Stimulated activated CD4-positive, alpha-beta T cell treated with anti-CD3 and anti-CD28 coated beads, Interleukin-2, amount 100 ng/mL, for 4 hours (primary cell): Measurements from ENCODE around the gene PYY.
"Not testable (repeated sequence)": the region's sequence is repeated elsewhere in the genome, so short reads cannot be mapped to it uniquely, and the experiment has no call there.

Experiments
- DNase-seq: peaks from one replicate; pipeline ENCODE4 v3.0.0-alpha.2; 2020; ENCODE audit warnings: low read depth

Gene PYY

GRCh38 chr17:43953746-43954145 is at the start of gene PYY:
TSS of gene PYY (minus strand) at chr17:43953940. CDS start at chr17:43953483, 457 bp downstream.
- DNase-seq = no peak

- no peak for DNase-seq
Measured at GRCh38 chr17:44002141-44002848, 48.6 kb upstream of the PYY start.

DNA sequence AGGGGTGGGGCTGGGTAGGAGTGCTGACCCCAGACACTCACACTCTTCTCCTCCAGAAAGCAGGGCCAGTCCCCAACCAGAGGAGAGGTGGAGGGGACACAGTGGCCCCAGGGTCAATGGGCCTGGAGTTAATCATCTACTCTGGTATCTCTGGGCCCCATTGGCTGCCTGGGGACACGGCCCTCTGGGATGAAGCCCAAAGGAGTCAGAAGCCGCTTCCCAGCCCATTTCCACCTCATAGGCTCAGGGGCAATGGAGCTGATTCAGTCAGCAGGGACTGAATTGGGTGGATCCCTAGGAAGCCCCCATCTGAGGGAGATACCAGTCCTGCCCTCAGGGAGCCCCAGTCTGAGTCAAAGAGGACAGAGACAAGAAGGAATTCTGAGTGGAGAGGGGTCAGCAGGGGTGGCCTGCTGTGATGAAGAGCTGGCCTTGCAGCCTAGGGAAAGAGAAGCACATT is 47.8 kb upstream of the PYY start:
- DNase-seq = no peak

DNA sequence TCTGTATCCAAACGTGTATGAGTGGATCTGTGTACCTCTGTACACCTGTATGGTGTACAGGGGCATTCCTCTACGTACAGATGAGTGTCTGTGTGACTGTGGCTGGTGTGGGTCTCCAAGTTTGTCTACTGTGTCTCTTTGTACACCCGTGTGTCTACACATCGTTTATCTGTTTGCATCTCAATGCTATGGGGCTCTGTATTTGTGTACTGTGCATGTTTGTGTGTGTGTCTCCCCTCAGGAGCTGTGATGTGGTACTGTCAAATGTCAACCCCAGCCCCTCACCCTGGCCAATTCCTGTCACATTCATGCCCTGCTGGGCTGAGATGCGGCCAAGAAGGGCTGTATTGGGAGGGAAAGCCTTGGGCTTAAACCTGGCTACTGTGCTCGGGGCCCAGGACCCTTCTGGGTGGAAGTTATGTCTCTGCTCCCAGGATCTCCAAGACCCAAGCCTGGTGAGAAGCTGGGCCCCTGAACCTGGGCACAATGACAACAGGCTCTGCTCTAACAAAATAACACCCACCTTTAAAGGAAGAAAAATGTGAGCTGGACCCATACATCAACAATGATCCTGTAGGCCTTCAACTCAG is 47.2 kb upstream of the PYY start:
- no peak for DNase-seq

DNA sequence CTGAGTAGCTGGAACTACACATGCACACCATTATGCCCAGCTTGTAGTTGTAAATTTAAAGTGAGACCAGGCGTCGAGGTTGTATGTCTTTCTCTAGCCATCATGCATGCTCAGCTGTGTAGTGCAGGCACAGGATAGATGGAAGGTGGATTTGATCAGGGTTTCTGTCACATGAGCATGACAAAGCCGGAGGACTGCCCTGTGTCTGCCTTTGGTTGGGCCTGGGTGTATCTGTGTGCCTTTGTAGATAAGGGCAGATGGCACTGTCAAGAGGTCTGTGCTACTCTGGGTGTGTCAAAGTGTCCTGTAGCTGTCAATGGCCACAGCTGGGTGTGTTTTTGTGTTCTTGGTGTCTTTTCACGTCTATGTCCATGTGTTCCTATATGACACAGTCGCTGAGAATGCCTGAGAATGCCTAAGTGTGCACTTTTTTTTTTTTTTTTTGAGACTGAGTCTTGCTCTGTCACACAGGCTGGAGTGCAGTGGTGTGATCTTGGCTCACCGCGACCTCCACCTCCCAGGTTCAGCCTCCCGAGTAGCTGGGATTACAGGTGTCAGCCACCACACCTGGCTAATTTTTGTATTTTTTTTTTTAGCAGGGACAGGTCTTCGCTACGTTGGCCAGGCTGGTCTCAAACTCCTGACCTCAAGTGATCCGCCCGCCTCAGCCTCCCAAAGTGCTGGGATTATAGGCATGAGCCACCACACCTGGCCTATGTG is 46.6 kb upstream of the PYY start:
- DNase-seq = no peak

DNA sequence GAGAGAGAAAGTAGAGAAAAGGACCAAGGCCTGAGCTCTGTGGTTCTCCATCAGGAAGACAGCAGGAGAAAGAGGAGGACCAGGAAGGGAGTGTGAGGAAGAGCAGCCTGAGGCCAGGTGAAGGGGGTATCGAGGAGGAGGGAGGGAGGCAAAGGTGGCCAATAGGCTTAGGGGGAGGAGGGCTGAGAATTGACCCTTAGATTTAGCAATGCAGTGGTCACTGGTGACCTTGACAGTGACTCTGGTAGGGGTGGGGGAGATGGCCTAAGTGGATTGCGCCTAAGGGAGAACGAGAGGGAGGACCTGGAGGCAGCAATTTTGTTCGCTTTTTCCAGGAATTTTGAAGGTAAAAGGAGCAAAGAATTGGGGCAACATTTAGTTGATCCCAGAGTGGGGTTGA is 45.3 kb upstream of the PYY start:
- DNase-seq = no peak

- DNase-seq = no peak
Measured at GRCh38 chr17:43998552-43998951, 44.8 kb upstream of the PYY start.

DNA sequence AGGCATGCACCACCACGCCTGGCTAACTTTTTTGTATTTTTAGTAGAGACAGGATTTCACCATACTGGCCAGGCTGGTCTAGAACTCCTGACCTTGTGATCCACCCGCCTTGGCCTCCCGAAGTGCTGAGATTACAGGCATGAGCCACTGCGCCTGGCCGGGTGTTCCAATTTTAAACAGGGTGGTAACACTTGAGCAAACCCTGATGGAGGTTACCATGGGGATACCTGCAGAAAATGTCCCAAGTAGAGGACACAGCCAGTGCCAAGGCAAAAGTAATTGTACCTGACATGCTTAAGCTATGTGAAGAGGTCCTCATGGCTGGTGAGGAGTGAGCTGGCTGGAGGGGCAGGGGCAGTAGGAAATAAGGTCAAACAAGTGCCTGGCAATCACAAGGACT is 43.4 kb upstream of the PYY start:
- not testable (repeated sequence) for DNase-seq

DNA sequence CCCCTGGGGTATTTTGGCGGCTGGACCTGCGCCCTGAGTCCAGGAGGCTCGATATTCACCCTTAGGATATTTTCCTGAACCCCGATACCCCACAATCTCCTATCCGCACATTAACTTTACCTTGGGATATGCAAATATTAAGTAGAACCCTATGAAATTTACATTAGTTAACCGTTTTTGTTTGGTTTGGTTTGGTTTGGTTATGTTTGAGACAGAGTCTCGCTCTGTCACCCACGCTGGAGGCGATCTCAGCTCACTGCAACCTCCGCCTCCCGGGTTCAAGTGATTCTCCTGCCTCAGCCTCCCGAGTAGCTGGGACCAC is 41.4 kb upstream of the PYY start:
- DNase-seq = no peak

- peak; percentile 38 for DNase-seq
Measured at GRCh38 chr17:43994272-43995149, 40.8 kb upstream of the PYY start.

DNA sequence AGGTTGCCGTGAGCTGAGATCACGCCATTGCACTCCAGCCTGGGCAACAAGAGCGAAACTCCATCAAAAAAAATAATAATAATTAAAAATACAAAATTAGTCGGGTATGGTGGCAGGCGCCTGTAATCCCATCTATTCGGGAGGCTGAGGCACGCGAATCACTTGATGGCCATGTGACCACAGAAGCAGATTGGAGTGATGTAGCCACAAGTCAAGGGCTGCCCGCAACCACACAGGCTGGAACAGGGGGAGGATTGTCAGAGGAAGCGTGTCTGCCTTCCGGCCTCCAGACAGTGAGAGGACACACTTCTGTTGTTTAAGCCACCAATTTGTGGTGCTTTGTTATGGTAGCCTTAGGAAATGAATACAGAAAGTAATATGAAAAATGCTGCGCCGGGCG is 38.9 kb upstream of the PYY start:
- DNase-seq = no peak

GRCh38 chr17:43988301-43988700 is 34.6 kb upstream of the PYY start:
- no peak for DNase-seq

- no peak for DNase-seq
Measured at GRCh38 chr17:43987131-43988021, 33.6 kb upstream of the PYY start.

DNA sequence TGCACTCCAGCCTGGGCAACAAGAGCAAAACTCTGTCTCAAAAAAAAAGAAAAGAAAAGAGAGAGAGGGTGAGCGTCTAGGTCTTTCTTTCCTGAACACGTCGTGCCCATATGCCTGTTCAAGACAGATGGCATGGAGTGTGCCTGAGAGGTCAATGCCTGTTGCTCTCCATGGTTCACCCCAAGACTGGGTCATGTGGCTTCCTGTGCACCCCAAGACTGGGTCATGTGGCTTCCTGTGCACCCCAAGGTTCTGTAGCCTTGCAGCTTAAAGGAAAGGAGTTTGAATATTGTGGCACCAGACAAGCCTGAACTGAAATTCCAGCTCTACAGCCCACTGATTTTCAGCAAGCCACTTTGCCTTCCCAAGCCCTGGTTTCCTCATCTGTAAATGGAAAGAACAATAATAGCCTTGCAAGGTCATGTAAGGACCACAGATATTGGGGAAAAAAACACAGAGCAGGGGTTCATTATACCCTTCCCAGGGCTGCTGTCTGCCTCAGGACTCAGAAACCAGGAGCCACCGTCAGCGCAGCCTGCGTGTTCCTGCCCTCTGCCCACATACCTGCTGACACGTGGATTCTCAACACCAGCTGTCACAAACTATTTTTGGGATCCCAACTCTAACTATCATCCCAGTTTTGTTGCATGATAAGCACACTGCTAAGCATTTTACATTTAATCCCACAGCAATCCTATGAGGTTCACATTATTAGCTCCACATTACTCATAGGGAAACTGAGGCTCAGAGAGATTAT is 32.7 kb upstream of the PYY start:
- DNase-seq = no peak

DNA sequence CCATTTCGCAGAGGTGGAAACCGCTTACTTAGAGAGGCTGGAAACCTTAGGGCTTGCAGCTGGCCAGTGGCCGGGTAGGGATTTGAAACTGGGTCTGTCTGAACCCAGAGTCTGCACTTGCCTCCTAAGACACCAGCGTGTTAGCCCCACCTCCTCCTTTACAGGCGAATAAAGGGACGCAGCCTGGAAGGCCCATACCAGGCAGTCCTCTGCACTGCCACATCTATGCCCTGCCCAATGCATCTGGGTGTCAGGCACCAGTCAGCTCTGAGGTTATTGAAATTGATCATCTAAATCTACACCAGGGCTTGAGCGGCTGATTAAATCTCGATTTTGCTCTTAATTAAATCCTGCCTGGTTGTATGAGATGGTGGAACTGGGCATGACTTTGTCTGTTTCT is 30.8 kb upstream of the PYY start:
- no peak for DNase-seq

- no peak for DNase-seq
Measured at GRCh38 chr17:43983515-43984411, 30.0 kb upstream of the PYY start.

DNA sequence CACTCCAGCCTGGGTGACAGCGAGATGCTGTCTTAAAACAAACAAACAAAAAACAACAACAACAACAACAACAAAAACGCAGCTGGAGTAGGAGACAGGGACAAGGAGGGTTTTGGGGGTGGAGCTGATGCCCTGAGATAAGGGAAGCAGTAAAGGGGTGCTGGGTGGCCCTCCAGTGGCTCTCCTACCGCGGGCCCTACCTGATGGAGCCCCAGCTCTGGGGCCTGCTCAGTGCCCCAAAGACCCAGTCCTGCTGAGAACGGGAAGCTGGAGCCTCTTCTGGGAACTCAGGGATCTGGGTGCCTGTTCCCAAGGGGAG is 29.4 kb upstream of the PYY start:
- DNase-seq = no peak

DNA sequence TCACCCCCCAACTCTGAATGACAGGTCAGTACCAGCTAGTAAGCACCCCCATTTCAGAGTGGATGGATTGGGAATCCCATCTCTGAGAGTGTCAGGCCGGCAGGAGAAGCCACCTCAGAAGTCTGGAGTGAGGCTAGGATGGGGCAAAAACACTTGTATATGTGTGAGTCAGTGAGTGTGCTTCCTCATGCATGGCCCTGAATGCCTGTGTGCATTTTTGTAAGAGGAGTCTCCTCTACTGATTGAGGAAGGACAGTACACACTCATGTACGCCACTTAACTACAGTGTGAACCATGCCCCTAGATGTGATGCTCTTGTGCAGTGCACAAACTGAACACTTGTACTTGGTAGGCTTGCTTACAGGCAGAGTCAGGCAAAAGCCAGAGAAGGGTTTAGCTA is 28.4 kb upstream of the PYY start:
- DNase-seq = no peak

- no peak for DNase-seq
Measured at GRCh38 chr17:43979671-43980070, 25.9 kb upstream of the PYY start.

GRCh38 chr17:43979011-43979410 is 25.3 kb upstream of the PYY start:
- no peak for DNase-seq
